ENCODE measurements around the gene NCOR2.

The NCOR2 gene

DNA sequence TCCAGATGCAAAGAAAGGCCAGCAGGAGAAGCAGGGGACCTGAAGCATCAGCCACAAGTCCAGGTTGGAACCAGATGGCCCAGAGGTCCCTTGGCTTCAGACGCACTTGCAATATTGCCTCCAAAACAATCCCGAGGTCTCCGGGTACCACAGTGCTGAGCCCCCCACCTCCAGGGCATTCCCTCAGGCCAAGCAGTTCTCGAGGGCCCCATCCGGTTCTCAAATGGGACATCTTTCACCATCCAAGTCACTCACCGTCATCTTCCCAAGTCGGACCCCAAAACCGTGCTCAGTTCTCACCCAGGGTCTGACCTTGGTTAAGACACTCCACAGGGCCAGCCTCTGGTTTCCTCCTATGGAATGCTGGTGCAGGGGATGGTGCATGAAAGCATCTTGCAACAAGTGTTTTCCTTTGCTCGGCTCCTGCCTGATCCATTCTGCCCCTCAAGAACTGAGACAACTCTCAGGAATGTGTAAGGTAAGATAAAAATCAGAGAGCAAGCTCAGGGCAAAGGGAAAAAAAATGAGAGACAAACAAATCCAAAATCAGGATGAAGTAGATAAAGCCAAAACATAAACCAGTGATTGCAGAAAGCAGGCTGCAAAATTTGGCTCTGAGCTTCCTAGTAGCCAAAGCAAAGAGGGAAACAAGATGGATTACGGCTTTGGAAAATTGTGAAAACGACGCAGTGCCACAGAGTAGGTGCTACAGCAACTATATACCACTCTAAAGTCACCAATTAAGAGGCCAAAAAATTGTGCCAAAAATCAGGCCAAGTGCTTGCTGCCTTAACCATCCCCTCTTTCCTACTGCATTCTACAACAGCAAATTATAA, 8.0 kb downstream of the NCOR2 start:
- no peak for DNase-seq (ENCODE audit: low spot score)

DNA sequence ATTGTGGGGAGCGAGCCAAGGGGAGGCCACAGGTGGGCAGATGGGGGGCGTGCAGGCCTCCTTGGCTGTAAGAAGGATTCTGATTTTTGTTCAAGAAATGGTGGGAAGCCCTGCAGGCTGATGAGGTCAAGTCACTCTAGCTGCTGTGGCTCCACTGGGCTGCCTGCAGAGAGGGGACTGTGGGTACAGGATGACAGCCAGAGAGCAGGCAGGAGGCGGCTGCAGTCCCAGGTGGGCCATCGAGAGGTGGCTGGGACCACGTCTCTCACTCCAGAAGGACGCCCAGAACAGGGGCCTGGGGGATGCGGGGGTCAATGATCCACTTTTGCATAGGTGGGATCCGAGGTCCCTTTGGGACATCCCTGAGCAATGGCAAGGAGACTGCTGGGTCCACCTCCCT, 9.1 kb downstream of the NCOR2 start:
- no peak for DNase-seq (ENCODE audit: low spot score)

DNA sequence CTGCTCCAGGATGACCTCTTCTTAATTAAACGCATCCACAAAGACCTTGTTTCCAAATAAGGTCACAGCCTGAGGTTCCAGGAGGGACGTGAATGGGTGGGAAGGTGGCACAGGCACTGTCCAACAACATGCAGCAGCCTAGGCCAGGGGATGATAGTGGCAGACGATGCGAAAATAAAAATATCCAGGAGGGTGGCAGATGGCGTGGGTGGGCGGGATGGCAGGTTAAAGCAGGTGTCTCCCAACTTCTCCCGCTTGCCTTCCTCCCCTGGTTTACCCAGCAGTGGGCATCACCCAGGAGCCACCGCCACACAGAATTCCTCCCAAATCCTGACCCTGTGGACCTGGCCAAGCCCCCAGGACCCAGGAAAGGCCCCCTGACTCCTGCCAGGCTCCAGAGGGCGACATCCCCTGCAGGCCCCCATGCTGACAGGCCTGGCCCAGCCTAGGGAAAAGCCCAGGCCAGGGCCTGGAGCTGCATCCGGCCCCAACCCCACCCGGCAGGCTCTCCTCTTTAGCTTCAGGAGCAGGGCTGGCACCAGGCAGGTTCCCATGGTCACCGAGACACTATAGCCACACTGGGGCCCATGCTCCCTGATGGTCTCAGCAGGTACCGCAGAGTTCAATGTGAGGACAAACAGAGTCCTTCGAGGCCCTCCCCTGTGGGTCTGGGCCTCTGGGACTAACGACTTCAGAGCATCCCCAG, 9.7 kb downstream of the NCOR2 start:
- DNase-seq (ENCODE audit: low spot score) = no peak

DNA sequence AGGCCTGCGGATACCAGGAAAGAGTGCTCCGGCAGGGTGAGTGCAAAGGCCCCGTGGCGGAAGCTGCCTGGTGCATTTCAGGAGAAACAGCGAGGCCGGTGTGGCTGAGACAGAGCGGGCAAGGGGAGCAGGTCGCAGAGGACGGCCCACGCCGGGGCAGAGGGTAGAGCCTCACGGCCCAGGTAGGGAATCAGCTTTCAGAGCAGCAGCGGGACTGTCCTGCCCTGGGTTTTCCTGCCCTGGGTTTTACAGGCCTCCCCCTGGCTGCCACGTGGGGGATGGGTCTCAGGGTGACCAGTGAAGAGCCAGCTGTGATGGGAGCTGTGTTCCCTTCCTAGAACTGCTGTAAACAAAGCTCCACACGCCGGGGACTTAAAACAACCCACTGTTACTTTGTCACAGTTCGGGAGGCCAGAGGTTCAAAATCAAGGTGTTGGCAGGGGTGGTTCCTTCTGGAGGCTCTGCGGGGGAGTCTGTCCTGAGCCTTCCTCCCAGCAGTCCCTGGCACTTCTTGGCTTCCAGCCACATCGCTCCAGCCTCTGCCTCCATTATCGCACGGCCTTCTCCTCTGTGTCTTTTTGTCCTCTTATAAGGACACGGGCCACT, 10.4 kb downstream of the NCOR2 start:
- no peak for DNase-seq (ENCODE audit: low spot score)

DNA sequence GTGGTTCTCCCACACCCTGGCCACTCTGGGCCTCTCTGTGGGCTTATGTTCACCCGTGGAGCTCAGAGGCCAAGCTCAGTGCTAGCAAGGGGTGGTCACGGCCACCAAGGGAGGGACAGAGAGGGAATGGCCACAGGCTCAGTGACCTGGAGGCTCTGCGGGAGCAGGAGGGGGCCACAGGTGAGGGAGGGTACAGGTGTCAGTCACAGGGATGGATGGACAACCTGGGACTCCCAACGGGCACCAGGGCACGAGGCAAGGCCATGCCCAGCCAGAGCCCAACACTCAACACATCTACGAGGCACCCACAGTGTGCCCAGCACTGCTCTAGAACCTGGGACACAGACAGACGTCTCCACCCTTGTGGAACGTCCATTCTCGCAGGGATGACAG, 11.3 kb downstream of the NCOR2 start:
- no peak for DNase-seq (ENCODE audit: low spot score)

- no peak for DNase-seq (ENCODE audit: low spot score)
Measured at GRCh38 chr12:124555168-124556073, 12.0 kb downstream of the NCOR2 start.

- no peak for DNase-seq (ENCODE audit: low spot score)
Measured at GRCh38 chr12:124554429-124555029, 12.9 kb downstream of the NCOR2 start.

- no peak for DNase-seq (ENCODE audit: low spot score)
Measured at GRCh38 chr12:124553862-124554428, 13.5 kb downstream of the NCOR2 start.

GRCh38 chr12:124551268-124552144, 15.9 kb downstream of the NCOR2 start:
- DNase-seq (ENCODE audit: low spot score) = no peak

DNA sequence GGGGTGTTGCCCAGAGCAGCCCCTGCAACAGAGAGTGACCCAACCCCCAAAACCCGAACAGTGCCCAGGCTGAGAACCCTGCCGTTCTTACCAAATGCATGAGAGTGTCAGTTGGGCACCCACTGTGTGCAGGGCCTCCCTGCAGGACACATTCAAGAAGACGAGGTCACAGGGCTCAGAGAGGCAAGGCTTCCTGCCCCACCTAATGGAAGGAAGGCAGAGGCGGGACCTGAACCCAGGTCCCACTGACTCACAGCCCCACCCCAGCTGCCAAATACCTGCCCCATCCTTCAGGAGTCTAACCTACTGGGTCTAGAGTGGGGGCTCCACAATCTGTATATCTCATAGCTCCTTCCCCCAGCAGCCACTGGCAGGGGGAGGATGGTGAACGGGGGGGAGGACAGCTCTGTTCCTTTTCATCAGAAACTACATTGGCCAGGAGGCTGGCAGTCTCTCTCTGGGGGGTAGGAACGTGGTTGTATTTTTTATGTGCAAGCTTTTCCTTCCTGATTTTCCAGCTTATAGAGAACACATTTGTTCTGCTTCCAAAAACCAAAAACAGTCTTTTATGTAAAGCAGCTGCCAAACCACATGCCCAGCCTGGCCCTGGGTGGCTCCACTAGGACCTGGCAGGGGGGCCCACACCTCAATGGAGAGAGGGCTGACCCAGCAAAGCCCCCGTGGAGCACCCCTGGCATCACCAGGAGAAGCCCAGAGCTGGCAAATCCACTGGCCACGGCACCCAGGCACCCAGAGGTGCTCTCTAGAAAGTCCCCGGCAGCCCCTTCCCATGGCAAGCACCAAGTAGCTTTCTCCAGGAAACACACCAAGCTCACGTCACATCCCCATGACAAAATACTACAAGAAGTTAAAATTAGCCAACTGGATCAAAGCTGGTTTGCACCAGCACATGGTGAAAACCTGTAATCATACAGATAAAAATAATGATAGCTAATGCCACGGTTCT, 17.0 kb downstream of the NCOR2 start:
- DNase-seq (ENCODE audit: low spot score) = no peak

DNA sequence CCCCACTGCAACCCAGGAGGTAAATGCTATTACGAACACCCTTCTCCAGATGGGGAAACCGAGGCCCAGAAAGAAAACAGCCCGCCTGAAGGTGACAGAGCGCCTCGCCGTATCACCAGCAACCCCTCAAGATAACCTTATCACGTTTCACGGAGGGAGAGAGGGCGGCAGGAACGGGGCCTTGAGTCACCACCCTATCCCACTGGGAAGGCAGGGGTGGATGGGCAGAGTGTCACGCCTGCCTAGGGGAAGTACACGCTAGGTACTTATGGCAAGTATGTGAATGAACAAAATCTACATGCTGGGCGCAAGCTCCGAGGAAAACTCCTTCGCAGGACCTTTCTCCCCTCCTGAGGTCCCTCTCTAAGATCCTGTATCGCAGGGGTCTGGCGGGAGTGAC, 17.8 kb downstream of the NCOR2 start:
- no peak for DNase-seq (ENCODE audit: low spot score)

- peak; percentile 8 for DNase-seq (ENCODE audit: low spot score)
Measured at GRCh38 chr12:124548854-124549378, 18.5 kb downstream of the NCOR2 start.

DNA sequence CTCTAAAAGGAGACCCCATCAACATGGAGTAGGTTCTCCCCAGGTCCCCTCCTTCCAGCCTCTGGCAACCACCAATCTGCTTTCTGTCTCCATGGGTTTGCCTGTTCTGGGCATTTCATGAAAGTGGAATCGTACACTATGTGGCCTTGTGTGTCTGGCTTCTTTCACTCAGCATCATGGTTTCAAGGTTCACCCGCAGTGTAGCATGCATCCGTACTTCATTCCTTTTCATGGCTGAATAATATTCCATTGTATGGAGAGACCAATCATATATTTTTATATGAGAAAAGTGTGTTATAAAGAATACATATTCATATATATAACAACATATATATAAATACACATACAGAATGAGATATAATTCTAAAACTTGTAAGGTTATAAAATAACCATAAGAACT, 19.8 kb downstream of the NCOR2 start:
- no peak for DNase-seq (ENCODE audit: low spot score)

DNA sequence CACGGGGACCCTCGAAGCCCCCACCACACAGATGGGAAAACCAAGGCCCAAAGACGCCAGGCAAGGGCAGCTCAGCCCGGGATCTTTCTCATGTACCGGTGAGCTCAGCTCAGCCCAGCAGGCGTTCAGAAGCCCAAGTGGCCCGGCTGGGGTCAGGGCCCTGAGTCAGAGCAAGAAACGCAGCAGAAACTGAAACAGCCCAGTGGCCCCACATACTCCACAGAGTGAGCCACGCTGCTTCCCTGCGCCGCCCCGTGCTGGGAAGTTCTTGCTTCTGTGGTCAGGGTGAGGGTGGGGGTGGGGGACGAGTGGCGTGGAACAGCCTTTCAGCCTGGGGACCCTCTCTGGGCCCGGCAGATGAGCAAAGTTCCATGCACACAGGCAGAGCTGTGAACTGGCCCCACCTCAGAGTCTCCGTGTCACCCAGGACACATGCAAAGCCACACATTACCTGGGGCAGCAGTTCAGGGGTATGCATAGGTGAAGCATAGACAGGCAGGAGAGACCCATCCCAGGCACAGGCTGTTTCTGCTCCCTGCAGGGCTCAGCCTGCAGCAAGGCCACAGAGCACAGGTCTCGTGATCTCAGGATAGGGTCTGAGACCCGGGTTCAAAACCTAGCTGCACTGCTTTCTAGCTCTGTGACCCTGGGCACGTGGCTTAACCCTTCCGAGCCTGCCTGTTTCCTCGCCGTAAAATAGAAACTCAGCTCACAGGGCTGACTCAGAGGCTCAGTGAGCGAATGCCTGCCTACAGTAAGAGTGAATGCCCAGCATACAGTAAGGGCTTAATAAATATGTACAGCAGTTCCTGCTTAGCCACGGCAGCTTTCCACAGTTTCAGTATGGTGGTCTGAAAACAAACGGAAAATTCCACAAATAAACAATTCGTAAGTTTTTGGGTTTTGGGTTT, 21.6 kb downstream of the NCOR2 start:
- peak; percentile 42 for DNase-seq (ENCODE audit: low spot score)

DNA sequence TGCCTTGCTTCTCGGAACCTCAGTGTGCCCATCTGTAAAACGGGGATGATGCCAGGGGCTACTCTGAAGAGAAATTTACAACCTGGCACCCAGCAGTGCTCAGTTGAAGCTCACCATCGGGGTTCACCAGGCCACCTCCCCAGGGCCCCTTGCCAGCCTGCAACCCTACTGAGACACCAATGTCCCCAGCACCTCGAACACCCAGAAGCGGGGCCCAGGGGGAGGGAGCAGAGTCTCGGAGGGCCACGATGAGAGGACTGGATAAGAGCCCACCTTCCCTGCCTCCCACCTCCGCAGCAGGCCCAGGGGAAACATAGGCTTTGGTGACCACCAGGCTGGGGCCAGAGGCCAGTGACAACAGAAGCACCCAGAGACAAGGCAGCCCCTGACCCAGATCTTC, 22.4 kb downstream of the NCOR2 start:
- DNase-seq (ENCODE audit: low spot score) = no peak

DNA sequence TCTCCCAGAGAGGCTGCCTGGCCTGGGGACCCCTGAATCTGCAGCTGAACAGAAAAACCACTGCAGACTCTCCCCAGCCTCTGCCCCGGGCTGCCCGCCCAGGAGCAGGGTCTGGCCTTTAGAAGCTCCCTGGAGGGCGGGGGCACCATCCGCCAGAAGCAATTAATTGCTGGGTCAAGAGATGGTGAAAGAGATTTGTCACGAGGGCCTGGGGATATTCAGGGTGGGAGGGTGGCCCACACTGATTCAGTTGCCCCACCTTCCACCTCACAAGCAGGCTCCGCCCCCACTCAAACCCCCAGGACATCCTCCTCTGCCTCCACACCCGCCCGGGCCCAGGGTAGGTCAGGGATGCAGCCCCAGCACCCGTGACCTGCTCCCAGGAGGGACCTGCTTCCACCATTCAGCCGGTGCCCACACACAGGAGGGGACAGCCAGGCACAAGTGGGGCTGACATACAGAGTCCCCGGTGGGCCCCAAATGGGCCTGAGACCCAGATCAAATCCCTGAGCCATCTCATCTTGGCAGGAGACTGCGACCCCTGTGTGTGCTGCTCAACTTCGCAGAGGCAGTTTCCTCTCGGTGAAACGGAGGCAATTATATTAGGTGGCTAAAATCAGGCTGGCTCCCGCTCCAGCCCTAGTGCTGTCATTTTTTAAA, 23.0 kb downstream of the NCOR2 start:
- DNase-seq (ENCODE audit: low spot score) = no peak

DNA sequence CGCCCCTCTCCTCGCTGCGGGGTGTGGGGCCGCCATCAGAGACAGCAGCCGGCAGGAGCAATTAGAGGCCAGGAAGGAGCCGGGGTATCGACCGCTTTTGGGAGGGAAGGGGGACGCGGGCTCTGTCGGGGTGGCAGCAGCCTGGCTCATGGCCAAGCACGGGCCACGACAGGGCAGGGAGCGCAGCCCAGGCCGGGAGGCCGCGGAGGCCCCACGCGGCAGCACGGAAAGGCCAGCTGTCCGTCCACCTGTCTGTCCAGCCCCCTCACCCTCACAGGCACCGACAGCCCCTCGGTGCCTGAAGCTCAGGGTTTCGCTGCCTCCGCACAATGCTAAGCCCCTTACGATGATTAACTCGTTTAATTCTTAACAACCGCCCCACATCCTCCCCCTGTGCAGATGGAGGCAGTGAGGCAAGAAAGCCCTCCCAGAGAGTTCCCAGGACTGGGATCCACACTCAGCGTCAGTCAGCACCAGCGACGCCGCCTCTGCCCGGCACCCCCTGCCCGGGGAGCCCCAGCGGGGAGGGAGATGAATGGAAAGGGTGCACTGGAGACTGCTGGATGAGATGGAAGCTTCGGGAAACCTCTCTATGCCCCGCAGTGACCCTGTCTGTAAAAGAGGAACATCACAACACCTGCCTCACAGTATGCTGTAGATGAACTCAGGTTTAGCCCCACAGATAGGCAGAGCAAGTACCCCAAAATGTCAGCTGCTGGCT, 23.7 kb downstream of the NCOR2 start:
- DNase-seq (ENCODE audit: low spot score) = no peak
